Measurements from ENCODE around the gene TMEM170A. TPM values are rescaled to one million over a fixed set of nuclear protein-coding genes. Genes with fewer than 3 reads are reported as not detected.
A peak's percentile ranks its signal among the peaks of the same experiment; 100 is the strongest.
"Not testable (repeated sequence)": the region's sequence is repeated elsewhere in the genome, so short reads cannot be mapped to it uniquely, and the experiment has no call there.

The TMEM170A gene
- total RNA-seq, 2 experiments from 2014 or later, result 18.8 to 19.0 TPM

DNA sequence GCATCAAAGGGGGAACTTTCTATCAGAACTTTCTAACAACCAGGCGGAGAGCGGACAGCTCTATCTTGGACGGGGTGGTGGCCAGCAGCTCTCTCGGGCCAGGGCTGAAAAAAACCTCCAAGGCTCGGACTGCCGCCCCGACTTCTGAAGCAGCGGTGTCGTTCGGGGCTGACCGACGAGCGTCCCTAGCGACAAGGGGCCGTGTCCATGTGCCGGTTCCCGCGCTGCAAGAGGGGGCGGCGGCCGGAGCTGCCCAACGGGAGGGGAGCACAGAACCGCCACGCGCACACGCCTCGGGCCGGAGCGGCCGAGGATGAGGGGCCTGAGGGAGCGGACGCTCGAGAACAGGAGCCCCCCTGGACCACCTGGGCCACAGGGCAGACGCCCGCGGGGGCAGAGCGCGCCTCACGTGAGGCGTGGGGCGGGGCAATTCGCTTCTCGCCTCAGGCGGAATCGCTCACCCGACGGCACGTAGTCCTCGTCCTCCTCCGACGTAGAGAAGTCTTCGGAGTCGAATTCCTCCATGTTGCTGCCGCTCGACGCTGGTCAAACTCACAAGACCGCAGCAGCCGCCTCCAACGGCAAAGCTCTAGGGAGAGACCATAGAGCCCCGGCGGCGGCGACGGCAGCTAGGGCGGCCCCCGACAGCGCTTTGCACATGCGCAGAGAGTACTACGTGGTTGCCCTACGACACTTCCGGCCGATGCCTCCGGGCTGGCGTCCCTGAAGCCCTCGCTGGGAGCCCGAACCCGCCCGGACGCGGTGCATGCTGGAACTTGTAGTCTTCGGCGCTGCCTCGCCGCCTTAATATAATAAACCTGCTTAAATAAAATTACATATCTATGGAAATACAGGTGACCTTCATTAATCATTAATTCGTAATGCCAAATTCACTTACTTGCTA is 31.4 kb downstream of the TMEM170A start, which contains the start of gene CFDP1:
Gene CFDP1, minus strand, starts transcription at position 676 of the 904 bp plus-strand sequence. Its CDS starts 151 bp downstream, at position 525.
- CTCF ChIA-PET, result interaction anchor here (0.6 to 2.0 kb wide), 6 partner anchors 10 to 880 kb away, joined by 3 to 12 read pairs (median 4); partner anchors contain the start of gene TMEM170A
- Mint-ChIP-seq H3K4me3 (peak within 1 kb of the TSS; percentile 81), H3K36me3 (ENCODE audit: low read depth) (peaks cover 11% of the 10 kb centered on the region), H3K27ac (peak within 1 kb of the TSS; percentile 93), H3K9me3 (no peaks in the 10 kb centered on the region), H3K27me3 (ENCODE audit: low read depth) (no peaks in the 10 kb centered on the region), H3K4me1 (ENCODE audit: low read depth) (peaks cover 30% of the 10 kb centered on the region)
- intact Hi-C loops (cut with micrococcal nuclease), result loop anchor here (1.0 to 10.0 kb wide), 13 partner anchors 31 to 1757 kb away; partner anchors contain the start of genes ADAT1, GABARAPL2, KARS1 and PSMD7
- peak; percentile 96 for DNase-seq

DNA sequence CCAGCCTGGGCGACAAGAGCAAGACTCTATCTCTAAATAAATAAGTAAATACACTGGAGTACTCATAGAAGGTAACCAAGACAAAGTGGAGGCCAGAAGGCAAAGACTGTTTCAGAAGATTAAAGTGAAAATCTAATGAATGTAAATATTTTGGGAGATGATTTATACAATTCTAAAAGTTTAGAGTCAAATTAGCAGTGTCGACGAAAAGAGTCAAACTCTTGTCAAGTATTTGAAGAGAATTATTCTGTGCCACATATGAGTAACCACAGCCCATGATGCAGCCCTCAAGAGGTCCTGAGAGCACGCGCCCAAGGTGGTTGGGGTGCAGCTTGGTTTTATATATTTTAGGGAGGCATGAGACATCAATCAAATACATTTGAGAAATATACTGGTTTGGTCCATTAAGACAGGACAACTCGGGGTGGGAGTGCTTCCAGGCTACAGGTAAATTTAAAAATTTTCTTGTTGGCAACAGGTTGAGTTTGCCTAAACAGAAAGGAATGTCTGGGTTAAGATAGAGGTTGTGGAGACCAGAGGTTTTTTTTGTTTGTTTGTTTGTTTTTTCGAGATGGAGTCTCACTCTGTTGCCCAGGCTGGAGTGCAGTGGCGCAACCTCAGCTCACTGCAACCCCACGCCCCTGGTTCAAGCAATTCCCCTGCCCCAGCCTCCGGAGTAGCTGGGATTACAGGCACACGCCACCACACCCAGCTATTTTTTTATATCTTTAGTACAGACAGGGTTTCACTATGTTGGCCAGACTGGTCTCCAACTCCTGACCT is 34.7 kb downstream of the TMEM170A start:
- Mint-ChIP-seq H3K27ac (no peak overlapping the region), H3K4me1 (ENCODE audit: low read depth) (peaks cover 47% of the 10 kb centered on the region), H3K36me3 (ENCODE audit: low read depth) (peaks cover 13% of the 10 kb centered on the region), H3K4me3 (no peak overlapping the region), H3K9me3 (no peaks in the 10 kb centered on the region), H3K27me3 (ENCODE audit: low read depth) (no peaks in the 10 kb centered on the region)
- DNase-seq, result no peak
- CTCF ChIA-PET, result no interaction called here
- intact Hi-C loops (cut with micrococcal nuclease), result loop anchor here (10.0 kb wide), 1 partner anchor 1135 kb away; the partner anchor contains the start of gene PSMD7

DNA sequence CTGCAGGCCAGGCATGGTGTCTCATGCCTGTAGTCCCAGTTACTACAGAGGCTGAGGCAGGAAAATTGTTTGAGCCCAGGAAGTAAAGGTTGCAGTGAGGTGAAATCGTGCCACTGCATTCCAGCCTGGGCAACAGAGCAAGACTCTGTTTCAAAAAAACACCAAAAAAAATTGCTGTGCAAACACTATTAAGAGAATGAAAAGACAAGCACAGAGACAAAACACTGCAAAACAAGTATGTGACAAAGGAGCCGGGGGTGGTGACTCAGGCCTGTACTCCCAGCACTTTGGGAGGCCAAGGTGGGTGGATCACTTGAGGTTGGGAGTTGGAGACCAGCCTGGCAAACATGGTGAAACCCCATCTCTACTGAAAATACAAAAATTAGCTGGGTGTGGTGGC is 38.0 kb downstream of the TMEM170A start:
- H3K27ac Mint-ChIP-seq; CTCF ChIA-PET; H3K4me3 Mint-ChIP-seq; H3K27me3 Mint-ChIP-seq (ENCODE audit: low read depth); H3K9me3 Mint-ChIP-seq; H3K36me3 Mint-ChIP-seq (ENCODE audit: low read depth); intact Hi-C loops (cut with micrococcal nuclease): not testable (repeated sequence)
- peak; percentile 14 for DNase-seq
- peaks cover 43% of the 10 kb centered on the region for H3K4me1 Mint-ChIP-seq (ENCODE audit: low read depth)

DNA sequence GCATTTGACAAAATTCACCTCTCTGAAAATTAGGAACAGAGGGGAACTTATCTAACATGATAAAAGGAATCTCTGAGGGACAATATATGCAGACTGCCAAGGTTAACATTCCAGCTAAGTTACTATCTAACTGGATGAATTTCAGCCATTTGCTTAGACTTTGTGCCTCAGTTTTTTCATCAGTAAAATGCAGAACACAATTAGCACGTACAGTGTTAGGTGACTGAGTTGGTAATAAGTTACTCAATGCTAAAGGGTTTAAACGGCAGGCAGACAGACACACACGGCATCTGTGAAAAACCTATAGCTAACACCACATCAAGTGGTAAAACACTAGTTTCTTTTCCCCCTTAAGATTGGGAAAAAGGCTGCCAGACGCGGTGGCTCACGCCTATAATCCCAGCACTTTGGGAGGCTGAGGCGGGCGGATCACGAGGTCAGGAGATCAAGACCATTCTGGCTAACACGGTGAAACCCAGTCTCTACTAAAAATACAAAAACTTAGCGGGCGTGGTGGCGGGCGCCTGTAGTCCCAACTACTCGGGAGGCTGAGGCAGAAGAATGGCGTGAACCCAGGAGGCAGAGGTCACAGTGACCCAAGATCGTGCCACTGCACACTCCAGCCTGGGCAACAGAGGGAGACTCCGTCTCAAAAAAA is 40.3 kb downstream of the TMEM170A start:
- H3K4me1 Mint-ChIP-seq (ENCODE audit: low read depth), result peaks cover 44% of the 10 kb centered on the region
- H3K4me3 Mint-ChIP-seq; H3K36me3 Mint-ChIP-seq (ENCODE audit: low read depth); H3K27ac Mint-ChIP-seq; H3K27me3 Mint-ChIP-seq (ENCODE audit: low read depth); H3K9me3 Mint-ChIP-seq; DNase-seq; intact Hi-C loops (cut with micrococcal nuclease): not testable (repeated sequence)
- CTCF ChIA-PET, result interaction anchor here (0.6 to 1.1 kb wide), 2 partner anchors 12 to 245 kb away, joined by 3 read pairs; no protein-coding TSS in a partner anchor

DNA sequence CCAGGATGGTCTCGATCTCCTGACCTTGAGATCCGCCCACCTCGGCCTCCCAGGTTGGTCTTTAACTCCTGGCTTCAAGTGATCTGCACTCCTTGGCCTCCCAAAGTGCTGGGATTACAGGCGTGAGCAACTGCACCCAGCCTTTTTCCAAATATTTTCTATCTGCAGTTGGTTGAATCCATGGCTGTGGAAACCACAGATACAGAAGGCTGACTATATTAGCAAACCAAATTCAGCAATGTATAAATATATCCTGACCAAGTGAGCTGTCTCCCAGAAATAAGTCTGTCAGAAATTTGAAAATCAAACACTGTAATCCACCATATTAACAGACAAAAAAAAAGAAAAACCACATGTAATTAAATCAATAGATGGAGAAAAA is 40.8 kb downstream of the TMEM170A start:
- Mint-ChIP-seq H3K4me1 (ENCODE audit: low read depth) (peaks cover 48% of the 10 kb centered on the region), H3K27ac (no peak overlapping the region), H3K9me3 (no peaks in the 10 kb centered on the region), H3K27me3 (ENCODE audit: low read depth) (no peaks in the 10 kb centered on the region), H3K36me3 (ENCODE audit: low read depth) (peaks cover 1% of the 10 kb centered on the region), H3K4me3 (no peak overlapping the region)
- no peak for DNase-seq
- CTCF ChIA-PET, result interaction anchor here (0.6 to 1.1 kb wide), 2 partner anchors 12 to 246 kb away, joined by 3 read pairs; no protein-coding TSS in a partner anchor
- intact Hi-C loops (cut with micrococcal nuclease), result no loop called here

DNA sequence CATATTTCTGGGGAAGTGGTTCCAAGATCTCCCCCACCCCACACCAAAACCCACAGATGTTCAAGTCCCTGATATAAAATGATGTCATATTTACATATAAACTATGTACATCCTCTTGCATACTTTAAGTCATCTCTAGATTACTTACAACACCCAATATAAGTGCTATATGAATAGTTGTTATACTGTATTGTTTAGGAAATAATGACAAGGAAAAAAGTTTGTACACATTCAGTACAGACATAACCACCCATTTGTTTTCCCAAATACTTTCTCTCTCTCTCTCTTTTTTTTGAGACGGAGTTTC is 42.7 kb downstream of the TMEM170A start:
- H3K27ac Mint-ChIP-seq, result peak overlapping the region; percentile 8
- no peak for DNase-seq
- intact Hi-C loops (cut with micrococcal nuclease), result loop anchor here (1.0 kb wide), 1 partner anchor 43 kb away; the partner anchor contains the start of gene TMEM170A
- H3K9me3 Mint-ChIP-seq, result no peaks in the 10 kb centered on the region
- H3K4me3 Mint-ChIP-seq, result no peak overlapping the region
- peaks cover 49% of the 10 kb centered on the region for H3K4me1 Mint-ChIP-seq (ENCODE audit: low read depth)
- CTCF ChIA-PET, result interaction anchor here (0.6 to 2.0 kb wide), 3 partner anchors 20 to 1745 kb away, joined by 3 to 7 read pairs (median 3); no protein-coding TSS in a partner anchor
- H3K36me3 Mint-ChIP-seq (ENCODE audit: low read depth), result peaks cover 1% of the 10 kb centered on the region
- H3K27me3 Mint-ChIP-seq (ENCODE audit: low read depth), result no peaks in the 10 kb centered on the region

DNA sequence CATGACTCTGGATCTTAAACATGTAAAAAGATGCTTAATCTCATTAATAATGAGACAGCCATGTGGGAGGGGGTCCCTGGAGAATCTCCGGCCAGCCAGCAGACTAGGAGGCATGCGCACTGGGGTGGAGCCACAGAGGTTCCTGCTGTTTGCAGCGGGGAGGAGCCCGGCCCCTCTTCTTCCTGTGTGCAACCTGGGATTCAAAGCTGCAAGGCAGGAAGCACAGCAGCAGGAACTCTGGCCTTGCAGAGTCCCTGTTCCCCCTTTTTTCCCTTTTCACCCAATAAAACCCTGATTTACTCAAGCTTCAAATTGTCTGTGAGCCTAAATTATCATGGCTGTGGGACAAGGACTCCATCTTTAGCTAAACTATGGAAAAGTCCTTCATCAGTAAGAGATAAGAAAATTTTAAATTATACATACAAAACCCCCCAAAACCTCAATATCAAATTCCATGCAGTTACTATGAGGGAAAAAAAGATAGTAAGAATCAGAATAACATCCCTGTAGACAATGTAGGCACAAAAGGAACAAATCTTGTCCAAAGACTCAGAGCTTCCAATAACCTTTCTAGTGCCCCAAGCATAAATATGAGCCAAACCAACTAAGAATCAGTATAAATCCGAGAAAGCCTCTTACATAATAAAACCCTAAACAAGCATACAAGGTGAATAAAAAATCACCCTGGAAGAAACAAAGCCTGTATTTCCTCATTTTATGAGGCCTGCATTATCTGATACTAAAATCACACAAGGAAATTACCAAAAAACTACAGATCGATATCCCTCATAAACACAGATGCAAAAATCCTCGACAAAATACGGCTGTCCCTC is 43.3 kb downstream of the TMEM170A start:
- peaks cover 44% of the 10 kb centered on the region for H3K4me1 Mint-ChIP-seq (ENCODE audit: low read depth)
- peak overlapping the region; percentile 68 for H3K4me3 Mint-ChIP-seq
- intact Hi-C loops (cut with micrococcal nuclease), result loop anchor here (1.0 kb wide), 1 partner anchor 43 kb away; the partner anchor contains the start of gene TMEM170A
- peak; percentile 61 for DNase-seq
- CTCF ChIA-PET, result interaction anchor here (0.6 to 2.0 kb wide), 5 partner anchors 13 to 129 kb away, joined by 3 to 7 read pairs (median 3); no protein-coding TSS in a partner anchor
- H3K9me3 Mint-ChIP-seq, result no peaks in the 10 kb centered on the region
- H3K27me3 Mint-ChIP-seq (ENCODE audit: low read depth), result no peaks in the 10 kb centered on the region
- peak overlapping the region; percentile 8 for H3K27ac Mint-ChIP-seq
- H3K36me3 Mint-ChIP-seq (ENCODE audit: low read depth), result no peaks in the 10 kb centered on the region

DNA sequence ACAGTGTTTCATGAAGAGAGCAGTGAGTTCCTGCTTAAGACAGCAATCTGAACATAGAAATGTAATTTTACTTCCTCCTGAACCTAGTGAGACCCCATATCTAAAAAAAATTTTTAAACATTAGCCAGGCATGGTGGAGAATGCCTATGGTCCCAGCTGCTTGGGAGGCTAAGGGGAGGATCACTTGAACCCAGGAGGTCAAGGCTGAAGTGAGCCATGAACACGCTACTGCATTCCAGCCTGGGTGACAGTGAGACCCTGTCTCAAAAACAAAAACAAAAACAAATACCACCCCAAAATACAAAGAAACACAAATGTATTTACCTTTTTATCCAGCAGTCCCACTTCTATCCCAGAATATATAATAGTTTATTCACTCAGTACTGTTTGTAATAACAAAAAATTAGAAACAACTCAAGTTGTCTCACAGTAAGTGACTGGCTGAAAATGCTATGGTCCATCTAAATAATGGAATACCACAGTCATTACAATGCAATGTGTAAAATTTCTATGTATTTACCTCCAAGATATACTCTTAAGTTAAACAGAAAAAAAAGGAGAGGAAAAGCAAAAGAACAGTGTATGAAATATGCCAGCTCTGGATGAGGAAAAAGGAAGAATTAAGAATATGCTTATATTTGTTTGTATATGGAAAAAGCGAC is 47.5 kb downstream of the TMEM170A start:
- H3K9me3 Mint-ChIP-seq, result no peaks in the 10 kb centered on the region
- CTCF ChIA-PET, result interaction anchor here (0.6 to 1.7 kb wide), 4 partner anchors 15 to 424 kb away, joined by 3 to 5 read pairs (median 4); no protein-coding TSS in a partner anchor
- no peak for DNase-seq
- no peak overlapping the region for H3K4me3 Mint-ChIP-seq
- H3K27ac Mint-ChIP-seq, result no peak overlapping the region
- H3K27me3 Mint-ChIP-seq (ENCODE audit: low read depth), result no peaks in the 10 kb centered on the region
- peaks cover 50% of the 10 kb centered on the region for H3K4me1 Mint-ChIP-seq (ENCODE audit: low read depth)
- intact Hi-C loops (cut with micrococcal nuclease), result no loop called here
- H3K36me3 Mint-ChIP-seq (ENCODE audit: low read depth), result peaks cover 3% of the 10 kb centered on the region

DNA sequence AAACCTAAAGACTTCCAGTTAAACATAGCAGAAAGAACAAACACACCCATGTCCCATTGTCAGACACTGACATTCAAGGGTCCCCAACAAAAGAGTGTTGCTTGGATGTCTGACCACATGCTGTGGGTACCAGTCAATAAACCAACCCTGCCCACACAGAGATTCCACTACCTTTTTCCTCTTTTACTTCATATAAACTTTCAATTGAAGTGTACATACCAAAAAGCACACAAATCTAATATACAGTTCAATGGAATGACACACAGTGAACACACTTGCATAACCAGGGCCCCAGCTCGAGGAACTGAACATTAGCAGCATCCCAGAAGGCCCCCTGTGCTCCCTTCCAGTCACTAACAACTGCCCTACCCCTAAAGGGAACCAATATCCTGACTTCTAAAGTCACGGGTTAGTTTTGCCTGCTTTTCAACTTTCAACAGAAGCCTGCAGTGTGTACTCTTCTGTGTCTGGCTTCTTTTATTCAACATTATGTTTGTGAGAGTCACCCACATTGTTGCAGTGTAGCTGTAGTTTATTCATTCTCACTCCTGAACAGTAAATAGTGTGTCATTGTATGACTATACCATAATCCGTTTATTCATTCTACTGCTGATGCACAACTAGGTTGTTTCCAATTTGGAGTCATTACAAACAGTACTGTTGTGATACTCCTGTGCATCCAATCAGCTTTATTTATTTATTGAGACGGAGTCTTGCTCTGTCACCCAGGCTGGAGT is 49.2 kb downstream of the TMEM170A start:
- intact Hi-C loops (cut with micrococcal nuclease), result no loop called here
- Mint-ChIP-seq H3K4me1 (ENCODE audit: low read depth) (peaks cover 35% of the 10 kb centered on the region), H3K27me3 (ENCODE audit: low read depth) (no peaks in the 10 kb centered on the region), H3K9me3 (no peaks in the 10 kb centered on the region), H3K36me3 (ENCODE audit: low read depth) (peaks cover 8% of the 10 kb centered on the region), H3K27ac (no peak overlapping the region), H3K4me3 (no peak overlapping the region)
- CTCF ChIA-PET, result no interaction called here
- no peak for DNase-seq

DNA sequence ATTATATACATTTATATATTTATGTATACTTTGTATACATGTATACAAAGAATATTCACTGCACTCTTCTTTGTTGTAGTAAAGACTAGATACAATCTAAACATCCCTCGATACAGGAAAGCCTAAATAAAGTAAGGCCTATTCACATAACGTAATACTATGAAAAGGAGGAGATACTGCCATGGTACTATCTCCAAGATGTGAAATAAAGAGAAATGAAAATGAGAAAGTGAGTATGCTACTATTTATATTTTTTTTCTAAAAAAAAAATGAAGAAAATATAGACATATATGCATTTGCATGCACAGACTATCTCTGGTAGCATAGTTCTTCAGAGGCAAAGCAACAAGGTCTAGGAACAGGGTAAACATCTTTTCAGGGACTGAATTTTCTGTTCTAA is 50.5 kb downstream of the TMEM170A start:
- Mint-ChIP-seq H3K27ac (no peak overlapping the region), H3K4me3 (no peak overlapping the region), H3K4me1 (ENCODE audit: low read depth) (peaks cover 27% of the 10 kb centered on the region), H3K27me3 (ENCODE audit: low read depth) (no peaks in the 10 kb centered on the region), H3K9me3 (no peaks in the 10 kb centered on the region), H3K36me3 (ENCODE audit: low read depth) (peaks cover 10% of the 10 kb centered on the region)
- DNase-seq, result no peak
- intact Hi-C loops (cut with micrococcal nuclease), result no loop called here
- CTCF ChIA-PET, result interaction anchor here (0.7 kb wide), 1 partner anchor 309 kb away, joined by 6 read pairs; no protein-coding TSS in a partner anchor

Measured in activated naive CD4-positive, alpha-beta T cell treated with anti-CD3 and anti-CD28 coated beads for 36 hours (primary cell).